ENCODE results near the gene SRPRA.

Gene SRPRA

DNA sequence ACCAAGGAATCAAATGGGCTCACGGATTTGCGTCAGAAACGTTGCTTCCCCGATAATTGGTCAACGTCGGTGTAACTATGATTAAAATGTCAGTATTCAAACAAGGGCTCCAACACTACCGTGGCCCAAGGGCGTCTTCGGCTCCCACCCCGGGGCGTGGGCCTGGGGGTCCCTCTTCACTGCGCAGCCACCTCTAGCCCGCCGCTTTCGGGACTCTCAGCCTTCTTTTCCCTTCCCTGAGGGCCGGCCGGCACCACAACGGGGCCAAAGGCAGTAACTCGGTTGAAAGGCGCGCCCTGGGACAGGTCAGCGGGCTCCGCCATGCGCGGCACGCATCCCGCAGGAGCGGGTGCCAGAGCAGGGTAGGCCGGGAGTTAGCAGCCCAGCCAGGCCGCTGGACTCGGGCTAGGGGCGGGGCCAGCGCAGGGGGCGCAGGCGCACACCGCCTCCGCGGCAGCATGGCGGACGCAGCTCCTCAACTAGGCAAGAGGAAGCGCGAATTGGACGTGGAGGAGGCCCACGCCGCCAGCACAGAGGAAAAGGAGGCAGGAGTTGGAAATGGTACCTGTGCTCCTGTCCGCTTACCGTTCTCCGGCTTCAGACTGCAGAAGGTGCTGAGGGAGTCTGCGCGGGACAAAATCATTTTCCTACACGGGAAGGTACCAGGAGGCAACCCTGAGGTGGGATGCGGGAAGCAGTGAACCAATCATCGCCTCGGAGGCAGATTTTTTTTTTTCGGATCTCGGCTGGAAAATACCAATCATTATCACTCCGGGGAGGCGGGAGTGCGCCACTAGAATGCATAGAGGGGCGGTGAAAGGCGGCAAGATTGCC lies 35.1 kb upstream of the SRPRA start, which contains the start of gene DCPS:
Gene DCPS (plus strand): TSS at position 438 of the 834 bp plus-strand sequence. CDS start 21 bp downstream, at position 459.
- Histone ChIP-seq H3K36me3 (ENCODE audit: insufficient read depth, low read length) (peaks cover 24% of the 10 kb centered on the region), H3K4me2 (ENCODE audit: insufficient read depth, low read length) (peak within 1 kb of the TSS; percentile 91), H4K20me1 (ENCODE audit: insufficient read depth, low read length) (no peaks in the 10 kb centered on the region), H2AFZ (ENCODE audit: low read depth, low read length) (peak within 1 kb of the TSS; percentile 98), H3K4me3 (ENCODE audit: low read depth in 1 of 2, low read length in 2 of 2) (peak within 1 kb of the TSS; percentile 90 to 95), H3K27me3 (ENCODE audit: insufficient read depth, low read length, poor library complexity) (no peaks in the 10 kb centered on the region), H3K27ac (ENCODE audit: low read length) (peak within 1 kb of the TSS; percentile 99), H3K9ac (ENCODE audit: low read depth, low read length) (peak within 1 kb of the TSS; percentile 99), H3K9me3 (ENCODE audit: insufficient read depth, low read length, severe bottlenecking) (no peaks in the 10 kb centered on the region), H3K4me1 (ENCODE audit: insufficient read depth, low read length) (peaks cover 43% of the 10 kb centered on the region), H3K79me2 (ENCODE audit: insufficient read depth, low read length) (peaks cover 62% of the 10 kb centered on the region)
- DNase-seq = peak; percentile 88
- no peak for TF ChIP-seq EZH2 (IDR thresholded peaks at IDR 0.05; ENCODE audit: borderline replicate concordance, low read depth, low read length, severe bottlenecking)
- TF ChIP-seq, protein P1, sequence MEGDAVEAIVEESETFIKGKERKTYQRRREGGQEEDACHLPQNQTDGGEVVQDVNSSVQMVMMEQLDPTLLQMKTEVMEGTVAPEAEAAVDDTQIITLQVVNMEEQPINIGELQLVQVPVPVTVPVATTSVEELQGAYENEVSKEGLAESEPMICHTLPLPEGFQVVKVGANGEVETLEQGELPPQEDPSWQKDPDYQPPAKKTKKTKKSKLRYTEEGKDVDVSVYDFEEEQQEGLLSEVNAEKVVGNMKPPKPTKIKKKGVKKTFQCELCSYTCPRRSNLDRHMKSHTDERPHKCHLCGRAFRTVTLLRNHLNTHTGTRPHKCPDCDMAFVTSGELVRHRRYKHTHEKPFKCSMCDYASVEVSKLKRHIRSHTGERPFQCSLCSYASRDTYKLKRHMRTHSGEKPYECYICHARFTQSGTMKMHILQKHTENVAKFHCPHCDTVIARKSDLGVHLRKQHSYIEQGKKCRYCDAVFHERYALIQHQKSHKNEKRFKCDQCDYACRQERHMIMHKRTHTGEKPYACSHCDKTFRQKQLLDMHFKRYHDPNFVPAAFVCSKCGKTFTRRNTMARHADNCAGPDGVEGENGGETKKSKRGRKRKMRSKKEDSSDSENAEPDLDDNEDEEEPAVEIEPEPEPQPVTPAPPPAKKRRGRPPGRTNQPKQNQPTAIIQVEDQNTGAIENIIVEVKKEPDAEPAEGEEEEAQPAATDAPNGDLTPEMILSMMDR (IDR thresholded peaks at IDR 0.05; ENCODE audit: borderline replicate concordance, extremely low read depth, low read length, poor library complexity, severe bottlenecking) = no peak
- peak; percentile 92 for ATAC-seq (ENCODE audit: insufficient read depth, low read depth)

DNA sequence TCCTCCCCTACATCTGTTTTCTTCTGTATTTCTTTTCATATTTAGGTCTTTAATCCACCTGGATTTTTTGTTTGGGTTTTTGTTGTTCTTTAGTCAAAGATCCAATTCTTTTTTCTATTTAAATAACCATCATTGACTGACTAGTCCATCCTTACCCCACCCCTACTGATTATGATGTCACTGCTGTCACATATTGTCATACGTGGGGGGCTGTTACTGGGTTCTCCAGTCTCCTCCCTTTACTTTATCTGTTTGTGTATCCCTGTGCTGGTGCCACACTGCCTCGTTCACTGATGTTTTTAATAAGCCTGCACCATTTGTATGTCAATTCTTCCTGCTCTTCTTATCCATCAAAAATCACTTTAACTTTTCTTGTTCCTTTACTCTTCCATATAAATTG lies 28.3 kb upstream of the SRPRA start:
- Histone ChIP-seq H2AFZ (ENCODE audit: low read depth, low read length) (no peak overlapping the region), H3K36me3 (ENCODE audit: insufficient read depth, low read length) (peaks cover 32% of the 10 kb centered on the region), H3K9me3 (ENCODE audit: insufficient read depth, low read length, severe bottlenecking) (no peaks in the 10 kb centered on the region), H3K27me3 (ENCODE audit: insufficient read depth, low read length, poor library complexity) (no peaks in the 10 kb centered on the region), H3K9ac (ENCODE audit: low read depth, low read length) (no peak overlapping the region), H3K4me2 (ENCODE audit: insufficient read depth, low read length) (no peak overlapping the region), H4K20me1 (ENCODE audit: insufficient read depth, low read length) (peaks cover 8% of the 10 kb centered on the region), H3K4me1 (ENCODE audit: insufficient read depth, low read length) (peaks cover 4% of the 10 kb centered on the region; the same call in 1 of the 2 replicates), H3K79me2 (ENCODE audit: insufficient read depth, low read length) (peaks cover 40% of the 10 kb centered on the region), H3K27ac (ENCODE audit: low read length) (no peak overlapping the region), H3K4me3 (ENCODE audit: low read depth in 1 of 2, low read length in 2 of 2) (no peak overlapping the region)
- TF ChIP-seq, protein P1 (IDR thresholded peaks at IDR 0.05; ENCODE audit: borderline replicate concordance, extremely low read depth, low read length, poor library complexity, severe bottlenecking) = no peak
- TF ChIP-seq EZH2 (IDR thresholded peaks at IDR 0.05; ENCODE audit: borderline replicate concordance, low read depth, low read length, severe bottlenecking) = no peak
- ATAC-seq (ENCODE audit: insufficient read depth, low read depth) = no peak
- no peak for DNase-seq

- Histone ChIP-seq H3K27me3 (ENCODE audit: insufficient read depth, low read length, poor library complexity) (no peaks in the 10 kb centered on the region), H3K4me3 (ENCODE audit: low read depth in 1 of 2, low read length in 2 of 2) (no peak overlapping the region), H3K4me1 (ENCODE audit: insufficient read depth, low read length) (no peaks in the 10 kb centered on the region), H2AFZ (ENCODE audit: low read depth, low read length) (no peak overlapping the region), H3K9me3 (ENCODE audit: insufficient read depth, low read length, severe bottlenecking) (no peaks in the 10 kb centered on the region), H3K36me3 (ENCODE audit: insufficient read depth, low read length) (peaks cover 37% of the 10 kb centered on the region), H4K20me1 (ENCODE audit: insufficient read depth, low read length) (peaks cover 8% of the 10 kb centered on the region), H3K4me2 (ENCODE audit: insufficient read depth, low read length) (no peak overlapping the region), H3K27ac (ENCODE audit: low read length) (no peak overlapping the region), H3K9ac (ENCODE audit: low read depth, low read length) (no peak overlapping the region), H3K79me2 (ENCODE audit: insufficient read depth, low read length) (peaks cover 12% of the 10 kb centered on the region)
- ATAC-seq (ENCODE audit: insufficient read depth, low read depth) (no peak), DNase-seq (no peak)
- TF ChIP-seq EZH2 (IDR thresholded peaks at IDR 0.05; ENCODE audit: borderline replicate concordance, low read depth, low read length, severe bottlenecking) = no peak
- TF ChIP-seq, protein P1 (IDR thresholded peaks at IDR 0.05; ENCODE audit: borderline replicate concordance, extremely low read depth, low read length, poor library complexity, severe bottlenecking) = no peak
These were observed 25.0 kb upstream of the SRPRA start for GRCh38 chr11:126293726-126294125.

All from DND-41 (cell line).